AML-193 (cell line): ENCODE data around the gene DUSP2.
"Not testable (repeated sequence)": the region's sequence is repeated elsewhere in the genome, so short reads cannot be mapped to it uniquely, and the experiment has no call there.

Experiments used
- DNase-seq, 2 experiments: peaks; one replicate each; lab custom pipeline; 2025; lab: John Stamatoyannopoulos, UW

Gene DUSP2

GRCh38 chr2:96146881-96147592 lies 1.8 kb upstream of the DUSP2 start:
- DNase-seq: no peak

- DNase-seq: peak; percentile 64 to 68
Observed at GRCh38 chr2:96146153-96146880, 1.1 kb upstream of the DUSP2 start.

DNA sequence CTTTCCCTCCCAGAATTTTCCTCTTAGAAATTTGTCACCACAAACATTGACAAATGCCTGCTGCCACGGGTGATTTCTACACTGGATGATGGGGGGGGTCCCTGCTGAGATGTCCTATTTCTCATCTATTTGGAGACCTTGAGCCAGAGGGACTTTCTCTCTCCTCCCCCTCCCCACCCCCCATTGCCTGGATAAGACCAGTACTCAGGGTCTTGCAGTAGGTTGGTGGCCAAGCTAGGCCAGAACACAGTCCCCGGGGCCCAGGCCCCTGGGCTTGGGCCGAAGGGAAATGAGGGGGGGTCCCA lies 560 bp upstream of the DUSP2 start:
- no peak for DNase-seq

GRCh38 chr2:96144481-96145035 lies 682 bp downstream of the DUSP2 start:
- no peak for DNase-seq

GRCh38 chr2:96143848-96144480 lies 1.3 kb downstream of the DUSP2 start:
- peak in 1 of 2 experiments; percentile 13 for DNase-seq

GRCh38 chr2:96143231-96143847 lies 1.9 kb downstream of the DUSP2 start:
- DNase-seq: no peak

GRCh38 chr2:96142217-96143113 lies 2.8 kb downstream of the DUSP2 start:
- no peak for DNase-seq

DNA sequence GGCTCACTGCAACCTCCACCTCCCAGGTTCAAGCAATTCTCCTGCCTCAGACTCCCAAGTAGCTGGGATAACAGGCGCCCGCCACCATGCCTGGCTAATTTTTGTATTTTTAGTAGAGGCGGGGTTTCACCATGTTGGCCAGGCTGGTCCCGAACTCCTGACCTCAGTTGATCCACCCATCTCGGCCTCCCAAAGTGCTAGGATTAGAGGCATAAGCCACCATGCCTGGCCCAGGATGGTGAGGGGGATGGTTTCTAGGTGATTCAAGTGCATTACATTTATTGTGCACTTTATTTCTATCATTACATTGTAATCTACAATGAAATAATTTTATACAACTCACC lies 3.6 kb downstream of the DUSP2 start:
- not testable (repeated sequence) for DNase-seq

GRCh38 chr2:96140941-96141623 lies 4.2 kb downstream of the DUSP2 start:
- no peak for DNase-seq

GRCh38 chr2:96139181-96139758 lies 6.0 kb downstream of the DUSP2 start:
- no peak for DNase-seq

GRCh38 chr2:96138179-96139145 lies 6.8 kb downstream of the DUSP2 start, which contains the start of gene ASTL:
ASTL (minus strand) TSS chr2:96138502; CDS start chr2:96138436, 66 bp downstream.
- DNase-seq: peak; percentile 17 to 51

DNA sequence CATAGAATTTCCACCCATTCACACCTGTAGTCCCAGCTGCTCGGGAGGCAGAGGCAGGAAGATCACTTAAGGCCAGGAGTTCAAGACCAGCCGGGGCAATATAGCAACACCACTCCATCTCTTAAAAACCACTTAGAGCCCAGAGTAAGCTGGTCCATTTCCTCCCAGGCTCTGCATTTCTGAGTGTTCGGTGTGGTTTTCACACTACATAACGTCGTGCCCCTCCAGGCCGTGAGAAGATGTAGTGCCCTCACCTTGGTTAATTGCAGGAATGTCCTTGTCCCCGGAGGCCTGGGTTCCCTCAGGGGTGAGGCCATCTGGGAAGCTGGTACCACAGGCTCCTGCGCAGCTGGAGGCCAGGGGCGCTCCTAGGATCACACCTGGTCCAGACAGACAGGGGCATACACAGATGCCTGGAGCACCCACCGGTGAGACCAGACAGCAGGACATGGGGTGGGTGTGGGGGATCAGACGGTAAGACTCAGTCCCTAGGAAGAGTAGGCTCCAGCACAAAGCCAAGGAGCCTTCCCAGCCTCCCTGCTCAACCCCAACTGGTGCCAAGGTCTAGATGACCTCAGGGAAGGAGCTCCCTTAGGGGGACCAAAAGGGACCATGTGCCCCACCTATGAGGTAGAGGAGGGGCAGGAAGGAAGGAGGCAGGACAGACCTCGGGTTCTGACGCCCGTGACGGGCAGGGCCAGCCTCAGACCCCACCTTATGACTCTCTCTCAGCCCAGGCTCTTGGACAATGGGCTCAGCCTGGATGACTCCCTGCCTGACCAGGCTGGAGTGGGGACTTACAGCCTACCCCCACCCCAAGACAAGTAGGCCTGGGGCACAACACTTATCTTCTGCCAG lies 7.7 kb downstream of the DUSP2 start:
- no peak for DNase-seq

GRCh38 chr2:96136129-96136720 lies 9.0 kb downstream of the DUSP2 start:
- DNase-seq: no peak

DNA sequence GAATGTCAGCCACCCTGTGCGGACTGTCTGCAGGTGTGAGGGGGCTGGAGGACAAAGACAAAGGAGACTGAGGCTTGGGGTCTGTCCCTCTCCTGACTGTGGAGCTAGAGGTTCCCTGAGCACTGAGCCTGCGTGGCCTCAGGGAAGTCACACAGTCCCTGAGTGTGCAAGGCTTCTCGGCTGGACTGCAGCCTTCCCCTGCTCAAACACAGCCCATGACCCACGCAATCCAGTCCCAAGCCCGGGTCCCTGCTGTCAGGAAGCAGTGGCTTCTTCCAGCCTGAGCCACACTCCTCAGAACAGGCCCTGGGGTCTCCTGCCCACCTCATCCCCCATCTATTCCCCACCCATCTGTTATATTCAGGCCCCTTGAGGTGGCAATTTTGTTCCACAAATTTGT lies 9.6 kb downstream of the DUSP2 start:
- DNase-seq: no peak

GRCh38 chr2:96135171-96135570 lies 10.1 kb downstream of the DUSP2 start:
- DNase-seq: no peak

- no peak for DNase-seq
Observed at GRCh38 chr2:96134421-96134820, 10.8 kb downstream of the DUSP2 start.

- DNase-seq: no peak
Observed at GRCh38 chr2:96131813-96132745, 13.2 kb downstream of the DUSP2 start.
